GM12891 (cell line): ENCODE results near the gene TMEM186.
"Not testable (repeated sequence)": the region's sequence is repeated elsewhere in the genome, so short reads cannot be mapped to it uniquely, and the experiment has no call there.

Source experiments
- DNase-seq: peaks from one replicate; pipeline ENCODE4 v3.0.0; 2011; ENCODE audit warnings: low spot score; ENCODE audit not compliant: insufficient read length
- FAIRE-seq: peaks from 2 replicates; lab custom pipeline; 2011; peaks lifted over from hg19 to GRCh38; lab: Jason Lieb, UNC
- PAX5 ChIP-seq: IDR thresholded peaks from 2 replicates; pipeline ENCODE4 v1.6.1; 2011; ENCODE audit warnings: low read length, moderate library complexity, mild to moderate bottlenecking; ENCODE audit not compliant: insufficient read depth, severe bottlenecking
- POLR2A ChIP-seq: IDR thresholded peaks from 2 replicates; pipeline ENCODE4 v1.6.1; 2011; ENCODE audit warnings: low read depth, low read length, control low read depth
- POLR2AphosphoS5 ChIP-seq: IDR thresholded peaks from 2 replicates; pipeline ENCODE4 v1.6.1; 2011; ENCODE audit warnings: low read depth, low read length, control low read depth
- POU2F2 ChIP-seq: IDR thresholded peaks from 2 replicates; pipeline ENCODE4 v1.6.1; 2011; ENCODE audit warnings: low read depth, mild to moderate bottlenecking, control low read depth, low read length, moderate library complexity
- SPI1 ChIP-seq: IDR thresholded peaks from 2 replicates; pipeline ENCODE4 v1.6.1; 2011; ENCODE audit warnings: low read depth, low read length, control low read depth
- TAF1 ChIP-seq: IDR thresholded peaks from 2 replicates; pipeline ENCODE4 v1.6.1; 2011; ENCODE audit warnings: low read depth, low read length, control low read depth

The TMEM186 gene

DNA sequence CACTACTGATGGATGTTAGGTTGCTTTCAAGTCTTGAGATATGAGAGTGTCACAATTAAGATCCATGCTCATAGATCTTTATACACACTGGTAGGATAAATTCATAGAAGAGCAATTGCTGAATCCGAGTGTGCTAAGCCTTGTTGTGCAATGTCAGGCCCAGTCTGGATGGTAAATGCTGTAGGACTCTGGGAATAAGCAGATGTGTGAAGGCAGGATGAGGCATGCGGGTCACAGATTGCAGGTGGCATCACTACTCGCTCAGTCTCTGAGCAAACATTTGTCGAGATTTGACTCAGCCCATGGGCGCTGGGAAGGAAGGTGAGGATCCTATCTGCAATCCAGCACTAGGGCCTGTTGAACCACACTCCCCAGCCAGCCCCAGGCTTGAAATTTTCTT is 40.7 kb downstream of the TMEM186 start:
- FAIRE-seq (no peak), DNase-seq (no peak)
- TF ChIP-seq POLR2AphosphoS5 (no peak), PAX5 (no peak), SPI1 (no peak), POU2F2 (no peak), POLR2A (no peak), TAF1 (no peak)

DNA sequence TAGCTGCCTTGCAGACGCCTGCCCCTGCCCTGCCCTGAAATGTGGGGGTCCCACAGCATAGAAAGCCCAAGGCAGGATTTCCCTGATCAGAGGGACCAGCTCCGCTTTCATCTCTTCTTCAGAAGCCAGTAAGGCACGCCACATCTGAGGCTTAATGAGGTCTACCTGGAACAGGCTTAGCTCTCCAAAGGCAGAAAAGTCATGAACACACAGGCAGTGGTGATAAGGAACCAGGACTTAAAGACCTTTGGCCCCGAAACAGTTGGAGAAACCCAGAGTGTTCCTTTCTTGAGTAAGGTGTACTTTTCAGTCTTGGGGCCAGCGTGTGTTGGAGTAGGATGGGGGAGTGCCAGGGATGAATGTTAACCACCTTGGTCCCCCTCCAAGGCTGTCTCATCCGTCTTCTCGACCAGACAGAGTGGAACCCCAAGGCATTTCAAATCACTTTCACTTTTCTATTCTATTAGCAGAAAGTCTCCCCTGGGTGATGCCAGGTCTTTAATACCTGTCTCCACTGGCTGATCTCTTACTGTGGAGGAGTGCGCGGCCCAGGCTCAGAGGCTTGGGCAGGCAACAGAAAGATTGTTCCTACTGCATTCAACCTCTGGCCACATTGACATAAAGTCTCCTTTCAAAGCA is 43.9 kb downstream of the TMEM186 start:
- DNase-seq (no peak), FAIRE-seq (no peak)
- TF ChIP-seq POLR2A (no peak), POU2F2 (no peak), POLR2AphosphoS5 (no peak), SPI1 (no peak), PAX5 (no peak)

DNA sequence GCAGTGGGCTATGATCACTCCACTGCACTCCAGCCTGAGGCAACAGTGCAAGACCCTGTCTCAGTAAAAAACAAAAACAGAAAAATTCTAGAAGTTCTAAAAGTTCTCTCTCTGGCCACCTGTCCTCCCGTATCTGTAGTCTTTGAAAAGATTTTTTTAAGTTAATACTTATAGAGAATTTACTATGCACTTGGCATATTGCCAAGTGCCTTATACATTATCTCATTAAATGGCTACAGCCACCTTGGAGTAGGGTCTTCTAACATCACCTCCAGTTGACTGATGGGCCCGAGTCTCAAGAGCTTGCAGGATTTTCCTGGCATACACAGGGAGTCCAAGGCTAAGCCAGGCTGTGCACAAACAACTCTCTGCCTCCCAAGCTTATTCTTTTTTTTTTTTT is 44.7 kb downstream of the TMEM186 start:
- FAIRE-seq, result no peak
- TF ChIP-seq POLR2A (no peak), SPI1 (no peak), PAX5 (no peak), TAF1 (no peak), POU2F2 (no peak), POLR2AphosphoS5 (no peak)

DNA sequence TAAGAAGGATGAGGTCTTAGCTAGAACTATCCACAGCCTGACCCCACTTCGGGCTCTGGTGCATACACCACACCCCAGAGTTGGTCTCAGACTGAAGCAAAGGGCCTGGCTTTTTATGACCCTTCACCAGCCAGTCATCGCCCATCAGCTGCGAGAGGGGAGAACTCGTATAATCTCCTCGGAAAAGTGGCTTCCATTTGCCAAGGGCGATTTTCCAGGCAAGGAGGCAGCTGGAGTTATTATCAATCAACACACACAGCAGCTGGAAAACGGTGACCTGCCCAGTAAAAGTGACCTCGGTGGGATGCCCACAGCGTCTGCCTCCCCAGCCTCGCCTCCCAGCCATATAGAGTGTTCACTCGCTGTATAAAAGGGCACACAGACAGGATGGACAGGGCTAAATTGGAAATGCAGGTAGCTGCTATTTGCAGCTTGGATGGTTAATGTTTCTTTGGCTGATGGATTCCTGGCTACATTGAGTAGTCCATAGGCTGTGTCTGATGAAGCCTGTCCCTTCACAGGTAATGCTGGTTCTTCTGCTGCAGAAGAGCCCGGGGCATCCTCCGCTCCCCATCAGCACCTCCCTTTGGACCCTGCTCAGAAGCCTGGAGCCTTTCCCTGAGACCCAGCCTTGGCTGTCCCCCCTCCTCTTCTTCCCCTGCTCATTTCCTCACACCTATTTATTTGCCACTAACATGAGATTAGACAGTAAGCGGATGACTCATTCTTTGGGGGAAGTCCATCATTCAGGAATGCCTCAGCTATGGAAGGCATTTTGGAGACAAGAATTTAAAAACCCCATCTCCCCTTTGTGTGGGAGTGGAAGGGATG is 45.7 kb downstream of the TMEM186 start:
- DNase-seq (no peak), FAIRE-seq (no peak)
- TF ChIP-seq POLR2AphosphoS5 (no peak), SPI1 (no peak), POLR2A (no peak), PAX5 (no peak), POU2F2 (no peak), TAF1 (no peak)

More for the DNA sequence above, 44.7 kb downstream of the TMEM186 start:
- DNase-seq, result no peak

DNA sequence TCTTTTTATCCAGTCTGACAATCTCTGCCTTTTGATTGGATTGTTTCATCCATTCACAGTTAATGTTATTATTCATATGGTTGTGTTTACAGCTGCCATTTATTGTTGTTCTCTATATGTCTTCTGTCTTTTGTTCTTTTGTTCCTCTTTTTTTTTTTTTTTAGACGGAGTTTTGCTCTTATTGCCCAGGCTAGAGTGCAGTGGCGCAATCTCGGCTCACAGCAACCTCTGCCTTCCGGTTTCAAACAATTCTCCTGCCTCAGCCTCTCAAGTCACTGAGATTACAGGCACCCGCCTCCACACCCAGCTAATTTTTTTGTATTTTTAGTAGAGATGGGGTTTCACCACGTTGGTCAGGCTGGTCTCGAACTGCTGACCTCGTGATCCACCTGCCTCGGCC is 48.5 kb downstream of the TMEM186 start:
- not testable (repeated sequence) for FAIRE-seq, DNase-seq
